Kidney (tissue), 14 donors: ENCODE data around the gene PCNX2. TPM values are rescaled to one million over a fixed set of nuclear protein-coding genes. Genes with fewer than 3 reads are reported as not detected.

Source experiments
- DNase-seq, 5 donors: peaks; one replicate each; pipeline ENCODE4 v3.0.0-alpha.2; 2013 to 2020
- FAIRE-seq: peaks from 2 replicates; lab custom pipeline; 2012; peaks lifted over from hg19 to GRCh38; lab: Jason Lieb, UNC
- H3K27ac ChIP-seq, 2 donors: one replicate each; pipeline ENCODE4 v1.7.0; 2013; ENCODE audit warnings: low read depth in 2 of 2, low read length in 2 of 2, inconsistent platforms in 1 of 2
- H3K27me3 ChIP-seq: one replicate; pipeline ENCODE4 v1.7.1; 2013; ENCODE audit warnings: low read length, inconsistent platforms; ENCODE audit not compliant: control insufficient read depth, insufficient read depth
- H3K36me3 ChIP-seq, 3 donors: one replicate each; pipeline versions ENCODE4 v1.7.0 to v1.7.1; 2013; ENCODE audit warnings: low read length in 3 of 3, control low read depth in 1 of 3, inconsistent platforms in 1 of 3; ENCODE audit not compliant: insufficient read depth in 3 of 3, control insufficient read depth in 2 of 3
- H3K4me1 ChIP-seq, 3 donors: one replicate each; pipeline versions ENCODE4 v1.7.0 to v1.7.1; 2013; ENCODE audit warnings: low read length in 3 of 3, inconsistent platforms in 1 of 3, low read depth in 1 of 3; ENCODE audit not compliant: control insufficient read depth in 2 of 3, insufficient read depth in 2 of 3
- H3K4me3 ChIP-seq, 3 donors: one replicate each; pipeline versions ENCODE4 v1.7.0 to v1.8.1; 2013; ENCODE audit warnings: low read length in 3 of 3, control low read depth in 1 of 3, inconsistent platforms in 1 of 3
- H3K9ac ChIP-seq, 3 donors: one replicate each; pipeline versions ENCODE4 v1.7.0 to v1.7.1; 2013; ENCODE audit warnings: low read length in 3 of 3, control low read depth in 1 of 3, inconsistent platforms in 1 of 3
- H3K9me3 ChIP-seq, 3 donors: one replicate each; pipeline versions ENCODE4 v1.7.0 to v1.7.1; 2013; ENCODE audit warnings: low read length in 3 of 3, control low read depth in 1 of 3, inconsistent platforms in 1 of 3; ENCODE audit not compliant: control insufficient read depth in 2 of 3, insufficient read depth in 1 of 3
- CTCF ChIP-seq: IDR thresholded peaks from 3 replicates; pipeline ENCODE4 v1.5.1; 2012; ENCODE audit warnings: mild to moderate bottlenecking, moderate library complexity, borderline replicate concordance; ENCODE audit not compliant: insufficient read depth; ENCODE audit errors: extremely low read depth
- intact Hi-C: fragments of 100-400 bp; cut with DNase I; formaldehyde crosslinking; loops from one replicate; pipeline ENCODE4 v1.11.1; 2022
- polyA plus RNA-seq: library from polyadenylated mRNA; stranded (reverse); fragments of 350-450 nt; fragmentation: Illumina TruSeq; extraction: RNeasy Lipid Tissue Mini Kit (QIAGEN cat#74804); gene quantifications from one replicate; pipeline ENCODE4 v1.2.3, GENCODE V29; 2014; ENCODE audit warnings: low read depth, low replicate concordance; ENCODE audit not compliant: insufficient read depth
- total RNA-seq: library from RNA; stranded (reverse); fragmentation: NEBNext Ultra II Directional; extraction: Animal tissue kit (Norgen Biotek cat#: 25700); gene quantifications from one replicate; pipeline ENCODE4 v1.2.1, GENCODE V29; 2021
- donor health status: control.
- donor health status: control.
- donor health status: control.
- donor health status: control.
- donor health status: control.
- donor health status: DM: yes; HTN: yes; CAD: no.
- donor health status: Normal renal cell carcinoma (clear cell type).

PCNX2 gene
- total and polyA plus RNA-seq, 2 donors from 2014 or later, result 5.2 to 29.2 TPM

GRCh38 chr1:233282582-233282886, 13.0 kb downstream of the PCNX2 start:
- DNase-seq (no peak), FAIRE-seq (no peak)
- no peak overlapping the region for H3K4me3 ChIP-seq
- intact Hi-C loops, result no loop called here
- no peaks in the 10 kb centered on the region for H3K9me3 ChIP-seq
- H3K27ac ChIP-seq, result no peak overlapping the region
- no peaks in the 10 kb centered on the region for H3K4me1 ChIP-seq
- no peaks in the 10 kb centered on the region for H3K36me3 ChIP-seq
- H3K27me3 ChIP-seq, result no peaks in the 10 kb centered on the region
- TF ChIP-seq CTCF, result no peak
- H3K9ac ChIP-seq, result no peak overlapping the region

GRCh38 chr1:233281711-233282581, 13.6 kb downstream of the PCNX2 start:
- Histone ChIP-seq H3K27me3 (no peaks in the 10 kb centered on the region), H3K9me3 (no peaks in the 10 kb centered on the region), H3K9ac (no peak overlapping the region), H3K27ac (no peak overlapping the region), H3K36me3 (no peaks in the 10 kb centered on the region), H3K4me1 (no peaks in the 10 kb centered on the region), H3K4me3 (no peak overlapping the region)
- DNase-seq (no peak), FAIRE-seq (no peak)
- no peak for TF ChIP-seq CTCF
- intact Hi-C loops, result no loop called here

- Histone ChIP-seq H3K36me3 (no peaks in the 10 kb centered on the region), H3K27me3 (no peaks in the 10 kb centered on the region), H3K9ac (no peak overlapping the region), H3K27ac (no peak overlapping the region), H3K4me1 (no peaks in the 10 kb centered on the region), H3K9me3 (no peaks in the 10 kb centered on the region), H3K4me3 (no peak overlapping the region)
- DNase-seq (no peak), FAIRE-seq (no peak)
- no peak for TF ChIP-seq CTCF
- intact Hi-C loops, result no loop called here
These were observed 15.6 kb downstream of the PCNX2 start for GRCh38 chr1:233279971-233280370.
